Left ventricle myocardium inferior (tissue), 1 donor: Measurements from ENCODE around the gene GCNT2. TPM values are rescaled to one million over a fixed set of nuclear protein-coding genes. Genes with fewer than 3 reads are reported as not detected.
"Not testable (repeated sequence)": the region's sequence is repeated elsewhere in the genome, so short reads cannot be mapped to it uniquely, and the experiment has no call there.

Experiments
- DNase-seq: peaks from one replicate; pipeline ENCODE4 v3.0.0-alpha.2; 2020
- H3K27ac ChIP-seq: fragments of 200-600 bp; replicated peaks from 2 replicates; pipeline ENCODE4 v1.8.0; 2021
- H3K27me3 ChIP-seq: fragments of 200-600 bp; 2 replicates; pipeline ENCODE4 v1.8.0; 2021; ENCODE audit warnings: low read depth
- H3K36me3 ChIP-seq: fragments of 200-600 bp; 2 replicates; pipeline ENCODE4 v1.8.0; 2021
- H3K4me1 ChIP-seq: fragments of 200-600 bp; 2 replicates; pipeline ENCODE4 v1.8.0; 2021
- H3K4me3 ChIP-seq: fragments of 200-600 bp; 2 replicates; pipeline ENCODE4 v1.8.0; 2021; ENCODE audit warnings: mild to moderate bottlenecking, moderate library complexity
- H3K9me3 ChIP-seq: fragments of 200-600 bp; replicated peaks from 2 replicates; pipeline ENCODE4 v1.8.0; 2021
- CTCF ChIP-seq: fragments of 200-600 bp; IDR thresholded peaks from 2 replicates; pipeline ENCODE4 v1.8.0; 2021; ENCODE audit warnings: antibody characterized with exemption, mild to moderate bottlenecking, borderline replicate concordance
- intact Hi-C: fragments of 100-400 bp; cut with micrococcal nuclease; formaldehyde crosslinking; loops from one replicate; pipeline ENCODE4 v1.11.0; 2022
- total RNA-seq: library from RNA; stranded (reverse); fragmentation: NEBNext Ultra II Directional; extraction: Animal tissue kit (Norgen Biotek cat#: 25700); gene quantifications from one replicate; pipeline ENCODE4 v1.2.1, GENCODE V29; 2021
- donor health status: DM: no; HTN: yes; CAD: no; lungs with severe emphysema.

GCNT2 gene
- total RNA-seq, 1 donor from 2014 or later: 49.0 TPM

- TF ChIP-seq CTCF: no peak
- no peak for DNase-seq
- H3K27ac ChIP-seq: no peak overlapping the region
- no peaks in the 10 kb centered on the region for H3K36me3 ChIP-seq
- no peaks in the 10 kb centered on the region for H3K9me3 ChIP-seq
- intact Hi-C loops: loop anchor here (10.0 kb wide), 1 partner anchor 317 kb away; no protein-coding TSS in a partner anchor
- H3K4me1 ChIP-seq: no peaks in the 10 kb centered on the region
- no peak overlapping the region for H3K4me3 ChIP-seq
- H3K27me3 ChIP-seq: peaks cover 23% of the 10 kb centered on the region
Observed at GRCh38 chr6:10487668-10488327, 33.4 kb upstream of the GCNT2 start.

GRCh38 chr6:10491463-10491862, 29.7 kb upstream of the GCNT2 start:
- H3K27ac ChIP-seq: no peak overlapping the region
- no peak for TF ChIP-seq CTCF
- H3K36me3 ChIP-seq: no peaks in the 10 kb centered on the region
- H3K9me3 ChIP-seq: no peaks in the 10 kb centered on the region
- H3K4me3 ChIP-seq: no peak overlapping the region
- no peaks in the 10 kb centered on the region for H3K4me1 ChIP-seq
- peaks cover 20% of the 10 kb centered on the region for H3K27me3 ChIP-seq
- no peak for DNase-seq
- intact Hi-C loops: no loop called here

GRCh38 chr6:10491905-10492304, 29.2 kb upstream of the GCNT2 start:
- H3K36me3 ChIP-seq, H3K4me1 ChIP-seq, intact Hi-C loops, H3K4me3 ChIP-seq, H3K9me3 ChIP-seq, H3K27ac ChIP-seq, DNase-seq: not testable (repeated sequence)
- peaks cover 20% of the 10 kb centered on the region for H3K27me3 ChIP-seq

- intact Hi-C loops: no loop called here
- H3K4me3 ChIP-seq: no peak overlapping the region
- no peak for TF ChIP-seq CTCF
- DNase-seq: no peak
- H3K27me3 ChIP-seq: peaks cover 9% of the 10 kb centered on the region
- H3K36me3 ChIP-seq: no peaks in the 10 kb centered on the region
- H3K27ac ChIP-seq: no peak overlapping the region
- H3K4me1 ChIP-seq: no peaks in the 10 kb centered on the region
- H3K9me3 ChIP-seq: no peaks in the 10 kb centered on the region
Observed at GRCh38 chr6:10495029-10495428, 26.1 kb upstream of the GCNT2 start.

- no peak for TF ChIP-seq CTCF
- intact Hi-C loops: loop anchor here (10.0 kb wide), 1 partner anchor 289 kb away; no protein-coding TSS in a partner anchor
- H3K36me3 ChIP-seq: no peaks in the 10 kb centered on the region
Observed at GRCh38 chr6:10505529-10505928, 15.6 kb upstream of the GCNT2 start.

GRCh38 chr6:10507298-10507697, 13.9 kb upstream of the GCNT2 start:
- Histone ChIP-seq H3K9me3 (no peaks in the 10 kb centered on the region), H3K36me3 (no peaks in the 10 kb centered on the region), H3K4me3 (no peak overlapping the region), H3K4me1 (peaks cover 10% of the 10 kb centered on the region), H3K27ac (no peak overlapping the region), H3K27me3 (peaks cover 7% of the 10 kb centered on the region)
- intact Hi-C loops: loop anchor here (10.0 kb wide), 1 partner anchor 288 kb away; no protein-coding TSS in a partner anchor
- TF ChIP-seq CTCF: no peak
- DNase-seq: no peak

More at GRCh38 chr6:10505529-10505928, 15.6 kb upstream of the GCNT2 start:
- DNase-seq: no peak
- Histone ChIP-seq H3K4me3 (no peak overlapping the region), H3K4me1 (no peaks in the 10 kb centered on the region), H3K27me3 (peaks cover 8% of the 10 kb centered on the region), H3K27ac (no peak overlapping the region), H3K9me3 (no peaks in the 10 kb centered on the region)
